Measurements from ENCODE around the gene CBLB. TPM values are rescaled to one million over a fixed set of nuclear protein-coding genes. Genes with fewer than 3 reads are reported as not detected.
A peak's percentile ranks its signal among the peaks of the same experiment; 100 is the strongest.

The CBLB gene
- total RNA-seq, 2 experiments from 2014 or later, result 146 to 157 TPM

GRCh38 chr3:105866656-105867653 is 1.9 kb downstream of the CBLB start:
- DNase-seq (no peak), ATAC-seq (ENCODE audit: low read depth) (no peak)
- H3K4me3 Mint-ChIP-seq, result peak overlapping the region; percentile 93
- peak overlapping the region; percentile 98 for H3K27ac Mint-ChIP-seq
- H3K9me3 Mint-ChIP-seq, result no peaks in the 10 kb centered on the region
- H3K36me3 Mint-ChIP-seq, result peaks cover 31% of the 10 kb centered on the region
- H3K27me3 Mint-ChIP-seq, result no peaks in the 10 kb centered on the region
- POLR2A ChIA-PET, result interaction anchor here (0.5 to 3.9 kb wide), 12 partner anchors 10 to 439 kb away, joined by 3 to 19 read pairs (median 4); no protein-coding TSS in a partner anchor
- peaks cover 31% of the 10 kb centered on the region for H3K4me1 Mint-ChIP-seq

- peak overlapping the region; percentile 62 for H3K27ac Mint-ChIP-seq
Observed at GRCh38 chr3:105865867-105866350, 2.9 kb downstream of the CBLB start.

DNA sequence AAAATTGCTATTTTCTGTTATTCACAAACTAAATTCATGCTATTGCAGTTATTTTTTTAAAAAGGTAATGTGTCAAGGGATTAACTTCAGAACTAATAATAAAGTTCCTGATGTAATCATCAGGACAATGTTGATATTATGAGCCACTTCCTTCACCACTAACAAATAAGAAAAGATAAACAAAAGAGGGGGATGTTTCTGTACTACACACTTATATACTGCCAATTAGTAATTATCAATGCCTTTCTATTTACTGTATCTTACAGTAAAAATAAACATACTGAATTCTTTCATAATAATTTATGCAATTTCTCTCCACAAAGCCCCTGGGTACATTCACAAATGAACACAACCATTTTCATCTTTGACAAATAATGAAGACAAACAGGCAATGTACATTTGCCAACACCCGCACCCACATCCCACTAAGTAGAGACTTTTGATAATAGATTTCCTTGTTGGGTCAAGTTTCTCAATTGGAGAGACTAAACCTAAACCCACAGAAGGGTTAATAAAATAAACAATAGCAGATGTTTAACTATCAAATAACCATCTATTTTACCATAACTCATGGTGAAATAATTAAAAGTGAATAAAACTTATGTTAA is 3.7 kb downstream of the CBLB start:
- peak overlapping the region; percentile 3 for H3K27ac Mint-ChIP-seq
- peak overlapping the region; percentile 93 for H3K4me3 Mint-ChIP-seq
- no peak for DNase-seq
- peaks cover 27% of the 10 kb centered on the region for H3K4me1 Mint-ChIP-seq
- H3K27me3 Mint-ChIP-seq, result no peaks in the 10 kb centered on the region
- POLR2A ChIA-PET, result no interaction called here
- peaks cover 33% of the 10 kb centered on the region for H3K36me3 Mint-ChIP-seq
- no peaks in the 10 kb centered on the region for H3K9me3 Mint-ChIP-seq
- no peak for ATAC-seq (ENCODE audit: low read depth)

More at GRCh38 chr3:105865867-105866350, 2.9 kb downstream of the CBLB start:
- H3K4me3 Mint-ChIP-seq, result peak overlapping the region; percentile 93
- H3K4me1 Mint-ChIP-seq, result peaks cover 29% of the 10 kb centered on the region
- peaks cover 31% of the 10 kb centered on the region for H3K36me3 Mint-ChIP-seq
- H3K9me3 Mint-ChIP-seq, result no peaks in the 10 kb centered on the region
- POLR2A ChIA-PET, result no interaction called here
- no peaks in the 10 kb centered on the region for H3K27me3 Mint-ChIP-seq
- DNase-seq (no peak), ATAC-seq (ENCODE audit: low read depth) (no peak)

- Mint-ChIP-seq H3K27me3 (no peaks in the 10 kb centered on the region), H3K9me3 (no peaks in the 10 kb centered on the region), H3K4me3 (peak overlapping the region; percentile 93), H3K4me1 (peaks cover 26% of the 10 kb centered on the region), H3K27ac (peak overlapping the region; percentile 18), H3K36me3 (peaks cover 38% of the 10 kb centered on the region)
- ATAC-seq (ENCODE audit: low read depth) (no peak), DNase-seq (no peak)
- POLR2A ChIA-PET, result no interaction called here
Observed at GRCh38 chr3:105864212-105864611, 4.6 kb downstream of the CBLB start.

DNA sequence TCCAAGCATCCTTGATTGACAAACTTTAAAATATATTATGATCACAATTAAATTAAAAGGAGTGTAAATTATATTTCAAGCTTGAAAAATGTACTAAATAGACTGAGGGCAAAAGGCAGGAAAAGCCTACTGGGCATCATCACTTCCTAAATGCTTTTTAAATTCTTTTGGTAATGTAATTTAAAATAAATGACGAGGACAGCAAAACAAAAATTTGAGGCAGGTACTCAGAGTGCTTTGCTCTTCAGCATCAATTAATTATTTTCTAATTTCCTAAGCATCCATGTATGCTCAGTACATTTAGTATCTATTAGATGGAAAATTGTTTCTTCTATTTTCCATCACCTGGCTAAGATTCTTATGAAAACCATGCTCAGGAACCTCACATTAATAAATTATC is 5.2 kb downstream of the CBLB start:
- ATAC-seq (ENCODE audit: low read depth) (no peak), DNase-seq (no peak)
- H3K36me3 Mint-ChIP-seq, result peaks cover 41% of the 10 kb centered on the region
- peaks cover 29% of the 10 kb centered on the region for H3K4me1 Mint-ChIP-seq
- POLR2A ChIA-PET, result no interaction called here
- no peak overlapping the region for H3K27ac Mint-ChIP-seq
- no peaks in the 10 kb centered on the region for H3K27me3 Mint-ChIP-seq
- H3K4me3 Mint-ChIP-seq, result peak overlapping the region; percentile 93
- H3K9me3 Mint-ChIP-seq, result no peaks in the 10 kb centered on the region

DNA sequence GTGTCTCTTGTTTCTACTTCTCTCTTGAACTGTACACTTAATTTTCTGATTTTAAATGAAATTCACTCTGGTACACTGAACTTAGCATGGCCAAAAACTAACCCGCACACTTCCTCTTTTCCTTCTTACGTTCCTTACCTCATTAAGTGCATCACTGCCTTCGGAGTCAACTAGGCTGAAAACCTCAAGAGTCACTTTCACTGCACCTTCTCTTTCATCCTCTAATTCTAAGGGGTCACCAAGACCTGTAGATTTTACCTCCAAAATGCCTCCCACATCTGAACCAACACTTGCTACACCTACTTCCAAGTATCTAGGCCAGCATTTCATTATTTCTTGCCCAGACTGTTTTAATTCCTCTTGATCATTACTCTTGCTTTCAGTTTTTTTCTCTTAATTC is 6.6 kb downstream of the CBLB start:
- Mint-ChIP-seq H3K9me3 (no peaks in the 10 kb centered on the region), H3K36me3 (peaks cover 43% of the 10 kb centered on the region), H3K4me1 (peaks cover 36% of the 10 kb centered on the region), H3K4me3 (no peak overlapping the region), H3K27ac (no peak overlapping the region), H3K27me3 (no peaks in the 10 kb centered on the region)
- POLR2A ChIA-PET, result interaction anchor here (0.7 to 0.8 kb wide), 2 partner anchors 37 to 257 kb away, joined by 3 to 4 read pairs; no protein-coding TSS in a partner anchor
- DNase-seq (no peak), ATAC-seq (ENCODE audit: low read depth) (peak; percentile 52)

GRCh38 chr3:105860641-105861040 is 8.2 kb downstream of the CBLB start:
- Mint-ChIP-seq H3K27me3 (no peaks in the 10 kb centered on the region), H3K27ac (no peak overlapping the region), H3K4me1 (peaks cover 32% of the 10 kb centered on the region), H3K36me3 (peaks cover 37% of the 10 kb centered on the region), H3K9me3 (no peaks in the 10 kb centered on the region), H3K4me3 (no peak overlapping the region)
- no peak for ATAC-seq (ENCODE audit: low read depth)
- POLR2A ChIA-PET, result interaction anchor here (0.8 kb wide), 1 partner anchor 8 kb away, joined by 5 read pairs; the partner anchor contains the start of gene CBLB
- DNase-seq, result no peak

DNA sequence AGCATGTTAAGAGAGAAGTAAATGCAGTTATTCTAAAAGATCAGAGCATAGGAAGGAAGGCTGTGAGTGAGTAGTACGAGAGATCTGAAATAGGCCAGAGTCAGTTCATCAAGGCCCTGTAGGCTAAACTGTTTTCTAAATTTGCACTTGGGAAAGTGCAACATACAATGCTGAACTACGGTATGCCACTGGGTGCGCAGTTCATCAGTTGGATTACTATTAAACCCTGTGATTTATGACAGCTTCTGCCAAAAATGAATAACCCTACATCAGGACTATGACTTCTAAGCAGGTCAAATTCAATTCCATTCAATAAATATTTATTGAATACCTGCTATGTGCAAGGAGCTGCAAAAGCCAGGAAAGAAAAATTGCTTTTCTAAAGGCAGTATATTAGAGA is 10.8 kb downstream of the CBLB start:
- DNase-seq, result no peak
- Mint-ChIP-seq H3K4me1 (peaks cover 32% of the 10 kb centered on the region), H3K27ac (no peak overlapping the region), H3K36me3 (peaks cover 41% of the 10 kb centered on the region), H3K9me3 (no peaks in the 10 kb centered on the region), H3K4me3 (peak overlapping the region; percentile 37), H3K27me3 (no peaks in the 10 kb centered on the region)
- POLR2A ChIA-PET, result interaction anchor here (1.2 kb wide), 2 partner anchors 10 to 11 kb away, joined by 3 to 6 read pairs; partner anchors contain the start of gene CBLB
- no peak for ATAC-seq (ENCODE audit: low read depth)

- H3K9me3 Mint-ChIP-seq, result no peaks in the 10 kb centered on the region
- ATAC-seq (ENCODE audit: low read depth) (no peak), DNase-seq (no peak)
- H3K27ac Mint-ChIP-seq, result no peak overlapping the region
- peaks cover 45% of the 10 kb centered on the region for H3K36me3 Mint-ChIP-seq
- POLR2A ChIA-PET, result interaction anchor here (1.2 kb wide), 1 partner anchor 10 kb away, joined by 6 read pairs; the partner anchor contains the start of gene CBLB
- H3K4me3 Mint-ChIP-seq, result peak overlapping the region; percentile 37
- H3K27me3 Mint-ChIP-seq, result no peaks in the 10 kb centered on the region
- H3K4me1 Mint-ChIP-seq, result peaks cover 33% of the 10 kb centered on the region
Observed at GRCh38 chr3:105857601-105858000, 11.2 kb downstream of the CBLB start.

- H3K4me1 Mint-ChIP-seq, result peaks cover 33% of the 10 kb centered on the region
- no peak overlapping the region for H3K4me3 Mint-ChIP-seq
- no peaks in the 10 kb centered on the region for H3K27me3 Mint-ChIP-seq
- H3K27ac Mint-ChIP-seq, result no peak overlapping the region
- ATAC-seq (ENCODE audit: low read depth) (no peak), DNase-seq (no peak)
- H3K9me3 Mint-ChIP-seq, result no peaks in the 10 kb centered on the region
- POLR2A ChIA-PET, result interaction anchor here (1.2 kb wide), 1 partner anchor 11 kb away, joined by 6 read pairs; the partner anchor contains the start of gene CBLB
- peaks cover 50% of the 10 kb centered on the region for H3K36me3 Mint-ChIP-seq
Observed at GRCh38 chr3:105856605-105857004, 12.2 kb downstream of the CBLB start.

- H3K9me3 Mint-ChIP-seq, result no peaks in the 10 kb centered on the region
- H3K4me1 Mint-ChIP-seq, result peaks cover 44% of the 10 kb centered on the region
- no peak for ATAC-seq (ENCODE audit: low read depth)
- no peaks in the 10 kb centered on the region for H3K27me3 Mint-ChIP-seq
- POLR2A ChIA-PET, result no interaction called here
- DNase-seq, result peak; percentile 21
- H3K27ac Mint-ChIP-seq, result no peak overlapping the region
- H3K36me3 Mint-ChIP-seq, result peaks cover 64% of the 10 kb centered on the region
- no peak overlapping the region for H3K4me3 Mint-ChIP-seq
Observed at GRCh38 chr3:105853801-105854432, 14.9 kb downstream of the CBLB start.

- ATAC-seq (ENCODE audit: low read depth) (no peak), DNase-seq (no peak)
- Mint-ChIP-seq H3K36me3 (peaks cover 67% of the 10 kb centered on the region), H3K27ac (no peak overlapping the region), H3K9me3 (no peaks in the 10 kb centered on the region), H3K4me3 (no peak overlapping the region), H3K4me1 (peaks cover 53% of the 10 kb centered on the region), H3K27me3 (no peaks in the 10 kb centered on the region)
- POLR2A ChIA-PET, result no interaction called here
Observed at GRCh38 chr3:105851582-105851981, 17.2 kb downstream of the CBLB start.

DNA sequence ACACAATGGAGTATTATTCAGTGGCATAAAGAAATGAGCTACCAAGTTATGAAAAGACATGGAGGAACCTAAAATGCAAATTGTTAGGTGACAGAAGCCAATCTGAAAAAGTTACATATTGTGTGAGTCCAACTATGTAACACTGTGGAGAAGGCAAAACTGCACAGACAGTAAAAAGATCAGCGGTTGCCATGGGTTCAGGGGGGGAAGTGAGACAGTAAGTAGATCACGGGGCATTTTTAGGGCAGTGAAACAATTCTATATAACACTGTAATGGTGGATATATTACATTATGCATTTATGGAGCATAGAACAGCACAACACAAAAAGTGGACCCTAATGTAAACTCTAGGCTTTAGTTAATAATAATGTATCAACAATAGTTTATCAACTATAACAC is 17.6 kb downstream of the CBLB start:
- no peaks in the 10 kb centered on the region for H3K9me3 Mint-ChIP-seq
- H3K27me3 Mint-ChIP-seq, result no peaks in the 10 kb centered on the region
- H3K4me1 Mint-ChIP-seq, result peaks cover 56% of the 10 kb centered on the region
- H3K27ac Mint-ChIP-seq, result peak overlapping the region; percentile 50
- DNase-seq (no peak), ATAC-seq (ENCODE audit: low read depth) (no peak)
- H3K4me3 Mint-ChIP-seq, result no peak overlapping the region
- POLR2A ChIA-PET, result no interaction called here
- peaks cover 67% of the 10 kb centered on the region for H3K36me3 Mint-ChIP-seq

Measured in activated naive CD8-positive, alpha-beta T cell treated with anti-CD3 and anti-CD28 coated beads, Interleukin-2, amount 10 ng/mL, durations not matched to agents 7 days and 5 days (primary cell).